HG02938 (cell line): Measurements from ENCODE around the gene ULK4.
"Not testable (repeated sequence)": the region's sequence is repeated elsewhere in the genome, so short reads cannot be mapped to it uniquely, and the experiment has no call there.

Source experiments
- ATAC-seq: cut with Tn5 transposase; IDR thresholded peaks from one replicate; pipeline ENCODE4 v1.9.1; 2021; ENCODE audit warnings: mild to moderate bottlenecking, moderate library complexity; ENCODE audit not compliant: unreplicated experiment

ULK4 gene

DNA sequence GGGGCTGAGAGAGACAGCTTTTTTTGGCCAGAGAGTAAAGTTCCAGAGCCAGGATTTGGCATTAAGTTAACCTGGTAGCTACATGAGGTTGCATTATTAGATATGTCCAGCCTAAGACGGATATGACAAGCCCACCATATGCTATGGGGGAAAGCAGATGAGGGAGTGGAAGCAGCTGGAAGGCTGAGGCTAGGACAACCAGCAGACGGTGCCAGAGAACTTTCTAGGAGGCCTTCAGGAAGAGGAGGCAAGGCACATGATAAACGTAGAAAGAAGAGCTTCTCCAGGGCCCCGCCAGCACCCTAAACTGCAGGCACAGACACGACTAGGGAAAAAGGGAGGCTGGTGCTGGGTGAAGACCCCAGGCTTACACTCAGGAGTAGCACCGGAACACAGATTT is 675.6 kb downstream of the ULK4 start:
- no peak for ATAC-seq

DNA sequence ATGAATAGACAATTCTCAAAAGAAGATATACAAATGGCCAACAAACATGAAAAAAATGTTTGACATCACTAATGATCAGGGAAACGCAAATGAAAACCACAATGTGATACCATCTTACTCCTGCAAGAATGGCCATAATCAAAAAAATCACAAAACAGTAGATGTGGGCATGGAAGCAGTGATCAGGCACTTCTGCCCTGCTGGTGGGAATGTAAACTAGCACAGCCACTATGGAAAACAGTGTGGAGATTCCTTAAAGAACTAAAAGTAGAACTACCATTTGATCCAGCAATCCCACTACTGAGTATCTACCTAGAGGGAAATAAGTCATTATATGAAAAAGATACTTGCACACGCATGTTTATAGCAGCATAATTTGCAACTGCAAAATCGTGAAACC is 677.0 kb downstream of the ULK4 start:
- ATAC-seq: not testable (repeated sequence)

DNA sequence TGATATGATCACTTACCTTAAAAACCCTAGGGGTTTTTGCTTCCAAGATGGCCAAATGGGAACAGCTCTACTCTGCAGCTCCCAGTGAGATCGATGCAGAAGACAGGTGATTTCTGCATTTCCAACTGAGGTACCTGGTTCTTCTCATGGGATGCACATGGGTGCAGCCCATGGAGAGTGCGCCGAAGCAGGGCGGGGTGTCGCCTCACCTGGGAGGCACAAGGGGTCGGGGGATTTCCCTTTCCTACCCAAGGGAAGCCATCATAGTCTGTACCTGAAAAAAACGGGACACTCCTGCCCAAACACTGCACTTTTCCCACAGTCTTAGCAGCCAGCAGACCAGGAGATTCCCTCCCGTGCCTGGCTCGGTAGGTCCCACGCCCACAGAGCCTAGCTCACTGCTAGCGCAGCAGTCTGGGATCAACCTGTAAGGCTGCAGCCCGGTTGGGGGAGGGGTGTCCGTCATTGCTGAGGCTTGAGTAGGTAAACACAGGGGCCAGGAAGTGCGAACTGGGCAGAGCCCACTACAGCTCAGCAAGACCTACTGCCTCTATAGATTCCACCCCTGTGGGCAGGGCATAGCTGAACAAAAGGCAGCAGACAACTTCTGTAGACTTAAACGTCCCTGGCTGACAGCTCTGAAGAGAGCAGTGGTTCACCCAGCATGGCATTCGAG is 684.0 kb downstream of the ULK4 start:
- ATAC-seq: no peak

DNA sequence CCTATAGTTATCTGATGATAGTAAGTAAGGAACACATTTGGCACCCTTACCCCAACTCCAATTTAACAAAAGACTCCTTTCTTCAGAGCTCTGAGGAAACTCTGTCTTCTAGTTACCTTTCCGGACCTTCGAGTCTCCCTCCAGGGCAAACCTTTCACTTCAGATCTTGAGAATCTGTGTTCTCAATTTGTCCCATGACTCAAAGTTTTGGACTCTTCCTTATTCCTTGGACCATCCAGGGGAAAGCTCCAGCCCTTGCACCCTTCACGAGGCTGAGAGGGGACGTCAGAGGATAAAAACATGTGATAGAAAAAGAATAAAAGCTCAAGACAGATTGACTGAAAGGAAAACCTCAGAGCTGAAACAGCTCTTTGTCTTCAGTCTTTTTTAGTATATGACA is 685.7 kb downstream of the ULK4 start:
- no peak for ATAC-seq

DNA sequence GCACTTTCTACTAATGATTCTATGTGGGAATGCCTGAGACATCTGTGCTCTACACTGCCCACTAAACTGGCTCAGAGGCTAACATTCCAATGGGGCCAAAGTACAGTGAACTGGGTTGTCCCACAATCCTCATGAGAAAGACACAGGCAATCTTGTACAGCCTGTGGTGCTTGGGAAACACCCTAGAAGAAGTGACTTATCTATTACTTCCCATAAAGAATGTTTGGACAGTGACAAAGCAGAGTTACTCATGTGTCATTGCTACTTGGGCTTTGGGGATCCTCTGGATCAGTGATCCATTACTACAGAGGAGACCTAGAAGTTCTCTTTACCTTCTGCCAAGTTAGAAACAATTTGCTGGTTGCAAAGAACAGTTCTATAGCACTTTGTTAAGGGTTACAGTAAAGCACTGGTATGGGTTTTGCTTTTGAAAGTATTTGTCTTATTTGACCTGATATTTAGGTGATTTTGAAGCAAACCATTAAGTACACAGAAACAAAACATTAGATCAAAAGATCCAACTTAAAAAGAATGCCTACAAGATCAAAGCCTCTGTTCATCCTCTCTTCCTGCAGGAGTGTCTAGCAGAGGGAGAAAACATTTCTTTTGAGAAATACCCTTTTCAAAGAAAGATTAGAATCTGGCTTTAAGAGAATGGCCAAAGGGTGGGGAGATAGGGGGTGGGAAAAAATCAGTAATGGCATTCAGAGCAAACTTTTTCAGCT is 686.8 kb downstream of the ULK4 start:
- no peak for ATAC-seq

DNA sequence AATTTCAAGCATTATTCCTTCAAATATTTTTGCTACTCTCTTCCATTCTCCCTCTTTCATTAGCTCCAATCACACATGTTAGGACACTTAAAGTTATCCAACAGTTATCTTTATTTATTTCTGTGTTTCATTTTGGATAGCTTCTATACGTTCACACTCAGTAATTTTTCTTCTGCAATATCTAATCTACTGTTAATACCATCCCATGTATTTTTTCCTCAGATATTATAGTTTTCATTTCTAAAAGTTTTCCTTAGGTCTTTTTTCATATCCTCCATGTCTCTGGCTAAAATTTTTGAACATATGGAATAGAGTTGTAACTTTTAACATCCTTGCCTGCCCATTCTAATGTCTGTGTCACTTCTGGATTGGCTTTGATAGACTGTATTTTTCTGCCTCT is 689.2 kb downstream of the ULK4 start:
- ATAC-seq: no peak

DNA sequence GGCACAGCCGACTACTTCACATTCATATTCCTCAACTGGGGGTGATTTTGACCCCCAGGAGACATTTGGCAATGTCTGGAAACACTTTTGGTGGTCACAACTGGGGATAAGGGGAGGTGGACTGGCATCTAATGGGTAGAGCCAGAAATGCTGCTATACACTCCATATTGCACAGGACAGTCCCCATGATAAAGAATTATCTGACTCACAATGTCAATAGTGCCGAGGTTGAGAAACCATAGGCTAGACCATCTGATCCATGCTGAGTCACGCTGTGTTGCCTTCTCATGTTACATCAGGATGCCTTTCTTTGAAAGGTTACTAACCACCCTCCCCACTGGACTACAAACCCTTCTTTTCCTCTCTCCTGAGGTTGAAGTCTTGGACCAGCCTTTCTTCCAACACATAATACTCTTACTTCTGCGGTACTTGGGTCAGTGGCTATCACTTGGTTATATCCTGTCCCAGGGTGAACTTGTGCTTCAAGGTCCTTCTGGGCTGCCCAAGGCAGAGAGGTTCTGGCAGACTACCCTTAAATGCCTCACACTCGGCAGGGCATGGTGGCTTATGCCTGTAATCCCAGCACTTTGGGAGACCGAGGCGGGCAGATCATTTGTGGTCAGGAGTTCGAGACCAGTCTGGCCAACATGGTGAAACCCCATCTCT is 693.8 kb downstream of the ULK4 start:
- no peak for ATAC-seq

DNA sequence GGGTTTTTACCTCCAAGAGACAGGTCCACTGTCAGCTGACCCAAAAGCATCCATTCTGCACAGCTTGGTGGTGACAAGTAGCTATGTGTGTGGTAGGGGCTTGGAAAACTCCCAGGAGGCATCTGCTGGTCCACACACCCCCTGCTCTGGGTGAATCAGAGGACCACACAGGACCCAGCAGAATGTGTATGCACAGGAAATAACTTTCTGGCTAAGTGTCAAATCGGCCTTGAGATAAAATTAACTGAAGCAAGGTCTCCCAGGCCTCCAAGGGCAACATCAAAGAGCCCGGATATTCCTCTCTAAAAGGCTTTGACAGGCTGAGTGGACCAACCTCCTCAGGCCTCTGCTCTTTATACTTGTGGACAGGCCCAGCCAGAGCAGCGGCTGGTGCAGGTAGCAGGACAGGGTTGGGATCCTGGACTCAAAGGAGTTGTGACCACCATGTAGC is 696.1 kb downstream of the ULK4 start:
- no peak for ATAC-seq

DNA sequence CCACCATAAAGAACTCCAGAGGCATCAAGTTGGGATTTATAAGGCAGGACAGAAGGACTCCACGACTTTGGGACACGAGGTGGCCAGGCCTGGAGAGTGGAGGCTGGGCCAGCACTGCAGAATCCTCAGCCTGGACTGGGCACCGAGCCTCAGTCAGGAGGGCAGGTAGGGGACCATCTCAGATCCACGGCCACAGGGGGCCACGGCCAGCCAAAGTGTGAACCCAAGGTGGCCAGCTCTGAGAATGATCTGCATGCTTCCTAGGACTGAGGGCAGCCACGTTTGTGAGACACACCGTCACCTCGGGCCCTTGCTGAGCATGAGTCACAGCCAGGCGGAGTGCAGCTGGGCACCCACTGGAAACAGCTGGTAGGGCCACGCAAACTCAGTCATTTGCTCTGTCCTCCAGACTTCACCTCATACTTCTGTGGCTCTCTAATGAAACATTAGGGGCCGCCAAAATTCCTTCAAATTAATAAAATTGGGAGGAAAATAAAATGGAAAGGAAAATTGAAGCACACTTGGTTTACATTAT is 696.8 kb downstream of the ULK4 start:
- no peak for ATAC-seq

DNA sequence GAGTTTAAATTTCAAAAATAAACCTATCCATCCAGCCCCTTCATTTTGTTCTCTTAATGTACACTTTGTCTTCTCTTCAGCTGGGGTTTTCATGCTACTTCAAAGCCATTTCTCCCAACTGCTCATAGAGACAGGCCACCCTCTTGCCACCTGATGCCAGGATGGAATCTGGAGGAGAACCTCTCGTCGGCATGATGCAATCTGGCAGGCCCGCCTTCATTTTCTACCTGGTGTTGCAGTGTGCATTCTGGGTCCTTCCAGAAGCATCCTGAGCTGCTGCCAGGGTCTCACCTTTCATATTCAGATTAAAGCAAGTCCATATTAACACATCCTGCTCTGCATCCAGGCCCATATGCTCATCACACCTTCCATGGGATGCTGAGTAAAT is 701.8 kb downstream of the ULK4 start:
- no peak for ATAC-seq

DNA sequence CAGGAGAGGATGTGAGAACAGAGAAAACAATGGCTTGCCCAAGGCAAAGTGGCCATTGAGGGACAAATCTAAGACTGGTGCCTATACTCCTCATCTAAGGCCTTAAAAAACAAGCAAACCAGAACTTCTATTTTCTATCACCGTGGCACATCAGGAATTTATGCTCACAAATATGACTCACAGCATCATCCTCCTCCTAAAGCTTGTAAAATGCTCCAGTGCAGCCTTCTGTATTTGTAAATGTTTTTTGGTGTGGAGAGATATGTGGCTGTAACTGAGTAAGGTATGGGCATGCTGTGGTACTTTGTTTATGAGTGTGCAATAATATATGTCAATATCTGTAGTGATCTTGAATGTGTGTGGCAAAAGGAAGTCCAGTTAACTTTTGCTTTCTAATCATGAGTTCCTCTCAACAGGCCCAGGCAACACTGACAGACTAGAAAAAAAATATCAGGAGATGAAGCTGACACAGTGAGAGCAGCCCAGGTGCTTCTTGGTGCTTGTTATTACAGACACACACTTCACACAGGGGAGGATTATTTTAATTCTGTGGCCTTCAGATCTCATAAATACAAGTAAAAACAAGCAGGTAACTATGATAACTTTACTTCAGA is 702.3 kb downstream of the ULK4 start:
- ATAC-seq: no peak

DNA sequence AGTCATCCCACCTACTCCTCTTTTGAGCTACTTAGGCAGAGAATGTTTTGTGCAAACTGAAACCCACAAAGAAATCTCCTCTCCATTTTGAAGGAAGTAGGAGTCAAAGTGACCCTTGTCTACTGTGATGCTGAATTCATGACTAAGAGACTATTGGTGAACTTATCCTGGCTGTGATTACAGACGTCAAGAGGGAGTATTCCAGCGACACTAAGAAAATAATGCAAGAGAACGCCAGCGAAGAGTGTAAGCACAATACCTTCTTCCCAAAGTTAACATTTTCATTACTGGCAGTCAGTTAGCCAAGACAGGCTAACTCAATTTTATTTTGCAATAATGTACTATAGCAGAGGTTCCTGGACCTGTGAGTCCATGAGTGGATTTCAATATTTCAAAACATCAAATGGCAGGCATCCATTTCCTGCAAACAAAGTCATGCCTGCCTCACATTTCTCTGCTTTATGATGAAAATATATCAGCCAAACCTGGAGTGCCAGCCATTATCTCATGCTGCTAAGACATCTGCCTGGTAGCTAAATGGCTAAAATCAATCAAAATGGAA is 703.6 kb downstream of the ULK4 start:
- no peak for ATAC-seq

DNA sequence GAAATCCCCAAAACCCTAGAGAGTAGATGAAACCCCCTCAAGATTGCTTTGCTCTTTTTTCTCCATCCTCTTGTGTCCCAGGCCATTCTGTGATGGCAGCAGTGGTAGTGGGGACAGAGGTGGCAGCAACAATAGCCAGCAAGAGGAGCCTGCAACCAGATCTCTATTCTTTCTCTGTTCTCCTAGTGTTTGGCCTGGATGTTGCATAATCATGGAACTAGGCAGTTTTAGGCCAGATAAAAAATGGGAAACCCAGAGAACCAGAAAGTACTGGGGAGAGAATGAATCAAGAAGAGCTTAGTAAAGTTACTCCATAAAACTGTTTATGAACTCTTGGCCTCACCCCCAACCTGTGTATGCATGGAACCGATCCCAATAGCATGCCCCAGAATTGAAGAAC is 710.3 kb downstream of the ULK4 start:
- ATAC-seq: no peak

DNA sequence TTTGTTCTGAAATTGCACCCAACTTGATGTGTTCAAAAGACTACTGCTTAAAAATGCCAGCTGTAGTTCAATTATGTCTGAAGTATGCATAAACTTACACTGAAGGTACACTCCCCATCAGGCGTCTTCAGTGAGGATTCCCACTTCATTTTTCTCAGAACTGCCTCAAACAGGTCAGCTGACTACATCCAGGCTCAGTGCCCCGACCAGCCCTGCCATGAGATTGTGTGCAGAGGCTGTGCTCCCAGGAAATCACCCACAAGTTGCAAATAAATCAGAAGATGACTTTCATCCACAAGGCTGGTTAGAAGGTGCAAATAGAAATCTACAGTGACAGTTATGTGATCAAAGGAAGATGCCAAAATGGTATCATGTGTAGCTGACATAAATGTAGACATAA is 711.1 kb downstream of the ULK4 start:
- no peak for ATAC-seq

DNA sequence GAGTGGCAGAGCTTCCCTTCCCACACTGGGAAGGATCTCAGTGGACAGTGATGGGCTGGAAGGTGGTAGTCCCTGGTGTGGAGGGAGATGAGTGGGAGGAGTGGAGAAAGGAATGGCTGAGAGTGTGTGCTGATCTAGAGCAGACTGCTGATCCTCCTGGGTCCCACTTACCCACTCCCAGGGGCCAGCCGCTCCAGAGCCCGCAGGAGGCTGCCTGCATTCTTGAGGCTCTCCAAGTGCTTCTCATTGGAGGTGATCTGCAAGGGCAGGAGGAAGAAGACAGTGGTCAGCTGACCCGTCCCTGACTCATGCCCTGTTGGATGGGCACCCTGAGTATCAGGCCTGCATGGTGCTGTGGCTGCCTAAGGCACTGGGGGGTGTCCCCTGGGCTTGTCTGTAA is 712.6 kb downstream of the ULK4 start:
- ATAC-seq: no peak

DNA sequence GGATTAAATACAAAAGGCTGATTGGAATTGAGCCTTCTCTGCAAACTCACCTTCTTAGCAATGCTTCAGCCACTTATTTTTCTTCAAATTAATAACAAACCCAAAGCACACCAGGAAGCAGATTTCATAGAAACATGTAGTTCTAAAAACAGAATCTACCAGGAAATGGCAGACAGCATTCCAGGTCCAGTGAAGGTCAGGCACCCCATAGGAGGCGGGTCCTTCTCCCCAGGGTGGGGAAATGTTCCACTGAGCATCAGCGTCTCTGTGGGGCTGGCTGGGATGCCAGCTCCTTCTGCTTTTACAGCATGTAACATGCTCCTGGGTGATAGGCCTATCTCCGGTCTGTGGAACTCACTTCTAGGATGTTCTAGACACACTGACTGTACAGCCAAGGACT is 713.4 kb downstream of the ULK4 start:
- no peak for ATAC-seq

DNA sequence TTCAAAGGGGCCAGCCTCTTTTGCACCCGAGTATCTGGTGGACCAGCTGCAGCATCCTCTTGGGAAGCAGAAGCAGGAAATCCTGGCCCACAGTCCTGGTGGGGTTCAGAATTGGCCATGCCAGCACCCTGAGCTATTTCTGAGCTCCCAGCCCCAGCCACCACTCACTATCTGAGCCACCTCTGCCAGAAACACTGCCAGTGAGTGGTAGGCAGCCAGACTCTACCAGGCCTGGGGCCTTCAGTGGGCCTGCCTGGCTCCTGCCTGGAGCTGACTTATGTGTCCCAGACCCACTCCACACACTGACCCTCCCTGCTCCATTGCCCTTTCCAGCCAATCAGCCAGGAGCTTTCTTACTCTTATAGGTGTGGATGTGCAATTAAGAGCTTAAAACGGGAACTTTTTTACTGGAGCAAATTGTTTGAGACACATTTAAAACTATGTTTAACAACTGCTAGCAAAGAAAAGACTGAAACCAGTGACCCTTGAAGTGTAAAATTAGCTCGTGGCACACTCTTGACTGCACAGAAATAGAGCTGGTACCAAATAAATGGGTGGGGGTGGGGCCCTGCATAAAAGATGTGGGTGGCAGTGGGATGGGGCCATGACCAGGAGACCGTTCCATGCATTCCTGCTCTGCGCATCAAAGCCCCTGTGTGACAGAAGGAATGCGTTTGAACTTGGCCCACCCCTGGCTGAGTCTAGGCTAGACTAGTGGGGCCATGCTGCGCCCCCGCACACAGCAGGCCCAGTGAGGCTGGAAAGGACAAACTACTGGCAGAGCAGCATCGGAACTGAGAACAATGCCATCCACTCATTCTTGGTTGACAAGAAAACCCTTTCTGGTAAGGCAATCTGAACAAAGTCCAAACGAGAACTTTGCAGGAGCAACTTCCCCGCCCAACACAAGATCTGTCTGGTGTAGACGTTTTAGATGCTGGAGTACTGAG is 714.6 kb downstream of the ULK4 start:
- no peak for ATAC-seq

DNA sequence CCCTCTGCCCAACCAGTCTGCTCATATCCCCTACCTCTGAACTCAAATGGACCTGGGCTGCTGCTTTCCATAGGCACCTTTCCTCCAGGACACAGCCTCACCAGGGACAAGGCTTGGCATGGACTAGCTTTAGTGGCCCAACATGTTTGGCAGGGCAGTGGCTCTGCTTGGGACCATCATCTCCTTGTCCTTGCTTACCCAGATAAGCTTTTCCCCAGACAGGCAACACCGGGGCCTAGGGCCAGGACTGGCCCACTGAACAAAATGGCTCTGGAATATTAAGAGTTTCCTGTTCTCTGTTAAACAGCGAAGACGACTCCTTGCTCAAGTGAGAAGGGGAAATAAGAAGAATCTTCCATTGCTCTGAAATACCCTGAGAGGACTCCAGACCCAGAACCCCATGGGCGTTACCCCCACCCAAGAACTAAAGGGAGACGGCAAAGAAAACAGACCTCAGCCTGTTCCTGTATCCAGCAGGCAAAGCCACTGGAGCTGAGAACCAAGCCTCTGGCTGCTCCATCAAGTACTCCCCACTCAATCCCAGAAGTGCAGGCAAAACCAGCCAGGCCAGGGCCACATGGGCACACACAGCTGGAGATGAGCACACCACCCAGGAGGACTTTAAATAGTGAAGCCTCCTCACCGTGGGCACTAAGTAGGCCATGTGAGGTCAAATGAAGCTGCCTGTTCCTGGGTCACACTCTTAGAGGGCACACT is 717.1 kb downstream of the ULK4 start:
- no peak for ATAC-seq

DNA sequence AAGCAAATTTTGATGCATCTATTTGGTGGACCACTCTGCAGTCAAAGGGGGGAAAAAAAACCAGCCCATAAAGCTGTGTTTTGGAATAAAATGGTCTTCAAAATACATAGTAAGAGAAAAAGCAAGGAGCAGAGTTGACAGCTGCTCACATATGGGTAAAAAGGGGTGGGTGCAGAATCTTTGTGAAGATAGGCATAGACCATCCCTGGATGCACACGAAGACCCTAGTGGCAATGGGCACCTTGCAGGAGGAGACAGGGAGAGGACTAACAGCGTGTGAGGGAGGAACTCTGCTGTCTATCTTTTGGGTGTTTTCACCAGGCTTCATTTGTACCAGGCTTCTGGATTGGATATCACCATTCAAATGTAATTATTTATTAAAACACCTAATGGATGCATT is 718.7 kb downstream of the ULK4 start:
- no peak for ATAC-seq
